ENCODE measurements around the gene LCOR. TPM values are rescaled to one million over a fixed set of nuclear protein-coding genes. Genes with fewer than 3 reads are reported as not detected.

The LCOR gene
- total RNA-seq, 1 experiment from 2014 or later, result 10.5 TPM

DNA sequence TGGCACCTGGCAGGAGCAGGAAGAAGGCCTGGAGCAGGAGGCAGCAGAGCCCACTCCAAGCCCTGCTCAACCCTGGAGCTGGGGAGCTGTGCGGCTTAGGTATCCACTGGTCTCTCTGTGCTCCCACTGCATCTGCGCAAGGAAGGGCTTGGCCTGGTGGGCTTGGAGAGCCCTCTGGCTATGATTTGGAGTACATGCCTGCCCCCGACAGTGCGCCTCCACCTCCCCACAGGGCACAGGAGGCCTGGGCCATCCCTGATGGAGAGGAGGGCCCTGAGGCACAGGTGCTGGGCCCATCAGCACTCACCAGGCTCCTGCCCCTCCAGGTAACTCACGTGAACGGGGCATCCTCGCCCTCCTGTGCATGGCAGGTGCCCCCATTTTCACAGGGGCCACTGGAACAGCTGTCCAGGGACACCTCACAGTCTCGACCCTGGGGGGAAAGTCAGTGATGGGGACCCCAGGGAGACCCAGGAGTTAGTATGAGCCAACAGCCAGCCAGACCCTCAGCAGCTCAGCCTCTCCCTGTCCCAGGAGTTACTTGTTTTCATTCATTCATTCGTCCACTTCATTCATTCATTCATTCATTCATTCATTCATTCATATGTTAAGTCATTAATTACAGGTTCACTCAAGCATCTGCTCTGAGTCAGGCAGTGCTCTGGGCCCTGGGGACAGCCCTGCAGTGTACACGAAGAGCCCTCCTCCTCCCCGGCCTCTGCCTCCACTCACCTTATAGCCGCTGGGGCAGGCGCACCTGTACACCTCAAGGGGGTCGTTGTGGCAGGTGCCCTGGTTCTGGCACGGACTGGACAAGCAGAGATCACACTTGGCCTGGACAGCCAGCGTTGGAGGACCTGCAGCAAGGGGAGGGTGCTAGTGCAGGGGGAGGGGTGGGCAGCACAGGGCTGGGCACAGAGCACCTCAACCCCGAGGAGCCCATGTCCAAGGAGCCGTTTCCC is 186.4 kb downstream of the LCOR start:
- intact Hi-C loops (cut with micrococcal nuclease), result no loop called here
- no peak for DNase-seq
- Histone ChIP-seq H3K4me1 (ENCODE audit: insufficient read depth, low read length) (peaks cover 5% of the 10 kb centered on the region), H3F3A (ENCODE audit: low read length, unreplicated experiment) (no peaks in the 10 kb centered on the region), H3K36me3 (ENCODE audit: low read depth, low read length) (no peaks in the 10 kb centered on the region), H3K27me3 (ENCODE audit: low read length) (no peaks in the 10 kb centered on the region), H3K27ac (ENCODE audit: low read length) (no peak overlapping the region), H3K79me2 (ENCODE audit: low read length) (no peaks in the 10 kb centered on the region), H3K4me3 (ENCODE audit: low read length) (no peak overlapping the region), H2AFZ (ENCODE audit: low read length) (no peak overlapping the region), H3K9ac (ENCODE audit: low read length) (no peak overlapping the region), H3K9me3 (ENCODE audit: low read length) (no peaks in the 10 kb centered on the region), H3K9me2 (replicated peaks; ENCODE audit: low read length) (no peaks in the 10 kb centered on the region), H4K20me1 (ENCODE audit: low read length) (no peaks in the 10 kb centered on the region), H3K4me2 (ENCODE audit: low read length) (no peak overlapping the region)
- TF ChIP-seq, protein P1, sequence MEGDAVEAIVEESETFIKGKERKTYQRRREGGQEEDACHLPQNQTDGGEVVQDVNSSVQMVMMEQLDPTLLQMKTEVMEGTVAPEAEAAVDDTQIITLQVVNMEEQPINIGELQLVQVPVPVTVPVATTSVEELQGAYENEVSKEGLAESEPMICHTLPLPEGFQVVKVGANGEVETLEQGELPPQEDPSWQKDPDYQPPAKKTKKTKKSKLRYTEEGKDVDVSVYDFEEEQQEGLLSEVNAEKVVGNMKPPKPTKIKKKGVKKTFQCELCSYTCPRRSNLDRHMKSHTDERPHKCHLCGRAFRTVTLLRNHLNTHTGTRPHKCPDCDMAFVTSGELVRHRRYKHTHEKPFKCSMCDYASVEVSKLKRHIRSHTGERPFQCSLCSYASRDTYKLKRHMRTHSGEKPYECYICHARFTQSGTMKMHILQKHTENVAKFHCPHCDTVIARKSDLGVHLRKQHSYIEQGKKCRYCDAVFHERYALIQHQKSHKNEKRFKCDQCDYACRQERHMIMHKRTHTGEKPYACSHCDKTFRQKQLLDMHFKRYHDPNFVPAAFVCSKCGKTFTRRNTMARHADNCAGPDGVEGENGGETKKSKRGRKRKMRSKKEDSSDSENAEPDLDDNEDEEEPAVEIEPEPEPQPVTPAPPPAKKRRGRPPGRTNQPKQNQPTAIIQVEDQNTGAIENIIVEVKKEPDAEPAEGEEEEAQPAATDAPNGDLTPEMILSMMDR (conservative IDR thresholded peaks at IDR 0.05; ENCODE audit: low read depth, low read length), result no peak
- TF ChIP-seq EZH2phosphoT487 (IDR thresholded peaks at IDR 0.05; ENCODE audit: borderline replicate concordance, low read length), result no peak
- no peak for TF ChIP-seq EZH2 (IDR thresholded peaks at IDR 0.05; ENCODE audit: low read length, unreplicated experiment)
- ATAC-seq, result no peak
- no TSS peak for BruUV-seq (replicated peaks)
- ChIA-PET POLR2A (ENCODE audit: unreplicated experiment) (no interaction called here), CTCF (no interaction called here)

DNA sequence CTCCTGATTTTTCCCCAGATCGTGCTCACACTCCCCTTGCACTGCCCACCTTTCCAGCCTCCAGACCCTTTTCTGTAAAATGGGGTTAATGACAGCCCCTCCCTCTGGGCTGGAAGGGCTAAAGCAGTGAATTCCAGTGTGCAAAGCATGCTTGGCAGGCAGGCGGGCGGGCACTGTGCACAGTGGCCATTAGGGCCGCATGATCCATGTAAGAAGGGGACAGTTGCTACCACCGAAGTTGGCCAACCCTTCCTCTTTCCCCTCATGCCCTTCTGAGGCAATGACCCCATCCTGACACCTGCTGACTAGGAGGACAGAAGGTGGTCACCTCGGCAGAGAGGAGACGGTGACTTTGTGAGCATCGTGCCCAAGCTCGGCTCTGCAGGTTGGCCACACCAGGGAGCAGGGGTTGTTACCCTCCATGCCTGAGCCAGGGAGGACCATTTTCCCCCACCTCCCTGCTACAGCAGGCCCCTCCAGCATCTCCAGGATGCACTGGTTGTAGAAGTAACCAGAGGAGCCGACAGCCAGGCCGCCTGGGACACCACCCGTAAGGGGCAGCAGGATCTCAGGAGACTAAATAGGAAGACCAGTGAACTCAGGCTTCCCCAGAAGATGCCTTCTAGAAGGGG is 187.2 kb downstream of the LCOR start:
- Histone ChIP-seq H3F3A (ENCODE audit: low read length, unreplicated experiment) (no peaks in the 10 kb centered on the region), H3K9me2 (replicated peaks; ENCODE audit: low read length) (no peaks in the 10 kb centered on the region), H3K27ac (ENCODE audit: low read length) (no peak overlapping the region), H3K79me2 (ENCODE audit: low read length) (no peaks in the 10 kb centered on the region), H3K4me1 (ENCODE audit: insufficient read depth, low read length) (peaks cover 13% of the 10 kb centered on the region), H3K9me3 (ENCODE audit: low read length) (no peaks in the 10 kb centered on the region), H2AFZ (ENCODE audit: low read length) (no peak overlapping the region), H3K36me3 (ENCODE audit: low read depth, low read length) (no peaks in the 10 kb centered on the region), H3K27me3 (ENCODE audit: low read length) (no peaks in the 10 kb centered on the region), H3K4me3 (ENCODE audit: low read length) (no peak overlapping the region), H3K9ac (ENCODE audit: low read length) (no peak overlapping the region), H3K4me2 (ENCODE audit: low read length) (no peak overlapping the region), H4K20me1 (ENCODE audit: low read length) (no peaks in the 10 kb centered on the region)
- ChIA-PET CTCF (no interaction called here), POLR2A (ENCODE audit: unreplicated experiment) (no interaction called here)
- ATAC-seq (no peak), DNase-seq (no peak)
- TF ChIP-seq, protein P1 (conservative IDR thresholded peaks at IDR 0.05; ENCODE audit: low read depth, low read length), result no peak
- TF ChIP-seq EZH2 (IDR thresholded peaks at IDR 0.05; ENCODE audit: low read length, unreplicated experiment) (no peak), EZH2phosphoT487 (IDR thresholded peaks at IDR 0.05; ENCODE audit: borderline replicate concordance, low read length) (no peak)
- BruUV-seq (replicated peaks), result no TSS peak
- intact Hi-C loops (cut with micrococcal nuclease), result no loop called here

Data from PC-3 (cell line).